ENCODE data around the gene POLR2J2.
"Not testable (repeated sequence)": the region's sequence is repeated elsewhere in the genome, so short reads cannot be mapped to it uniquely, and the experiment has no call there.

DNA sequence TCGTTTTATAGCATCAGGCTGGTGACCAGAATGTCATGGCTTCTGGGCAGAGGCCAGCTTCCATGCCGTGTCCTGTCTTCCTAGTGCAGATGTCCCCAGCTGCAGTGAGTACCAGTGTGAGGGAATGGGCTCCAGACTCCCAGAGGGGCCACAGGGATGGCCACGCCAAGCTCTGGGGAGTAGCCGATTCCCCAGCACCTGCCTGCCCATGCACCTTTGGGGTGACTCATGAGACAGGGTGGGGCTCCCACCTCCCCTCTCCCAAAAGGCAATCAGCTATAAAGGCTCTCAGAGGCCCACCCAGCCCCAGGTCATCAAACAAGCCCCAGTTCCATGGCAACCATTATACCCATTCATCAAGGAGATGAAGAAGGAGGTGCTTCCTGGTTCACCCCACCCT, 21.5 kb downstream of the POLR2J2 start, which contains the start of gene SPDYE2B:
- TF ChIP-seq, protein P1, sequence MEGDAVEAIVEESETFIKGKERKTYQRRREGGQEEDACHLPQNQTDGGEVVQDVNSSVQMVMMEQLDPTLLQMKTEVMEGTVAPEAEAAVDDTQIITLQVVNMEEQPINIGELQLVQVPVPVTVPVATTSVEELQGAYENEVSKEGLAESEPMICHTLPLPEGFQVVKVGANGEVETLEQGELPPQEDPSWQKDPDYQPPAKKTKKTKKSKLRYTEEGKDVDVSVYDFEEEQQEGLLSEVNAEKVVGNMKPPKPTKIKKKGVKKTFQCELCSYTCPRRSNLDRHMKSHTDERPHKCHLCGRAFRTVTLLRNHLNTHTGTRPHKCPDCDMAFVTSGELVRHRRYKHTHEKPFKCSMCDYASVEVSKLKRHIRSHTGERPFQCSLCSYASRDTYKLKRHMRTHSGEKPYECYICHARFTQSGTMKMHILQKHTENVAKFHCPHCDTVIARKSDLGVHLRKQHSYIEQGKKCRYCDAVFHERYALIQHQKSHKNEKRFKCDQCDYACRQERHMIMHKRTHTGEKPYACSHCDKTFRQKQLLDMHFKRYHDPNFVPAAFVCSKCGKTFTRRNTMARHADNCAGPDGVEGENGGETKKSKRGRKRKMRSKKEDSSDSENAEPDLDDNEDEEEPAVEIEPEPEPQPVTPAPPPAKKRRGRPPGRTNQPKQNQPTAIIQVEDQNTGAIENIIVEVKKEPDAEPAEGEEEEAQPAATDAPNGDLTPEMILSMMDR (optimal IDR thresholded peaks at IDR 0.05 in 1 of 3, IDR thresholded peaks at IDR 0.05 in 1 of 3, conservative IDR thresholded peaks at IDR 0.05 in 1 of 3; ENCODE audit: extremely low read depth in 1 of 3, insufficient read depth in 2 of 3, low read length in 3 of 3): not testable (repeated sequence)
- not testable (repeated sequence) for TF ChIP-seq EZH2 (IDR thresholded peaks at IDR 0.05; ENCODE audit: low read length)
